Upper lobe of left lung (tissue), 4 donors: ENCODE data around the gene KNSTRN.

Experiments used
- CTCF ChIP-seq, 6 experiments: fragments of 450-650 bp in 4 of 6; fragments of 200-600 bp in 2 of 6; sonication (generic) in 2 of 6; IDR thresholded peaks; one replicate each; pipeline ENCODE4 v1.5.1; 2016 to 2019; ENCODE audit warnings: antibody characterized with exemption in 6 of 6
- EP300 ChIP-seq, 4 donors: sonication (generic); formaldehyde crosslinking; IDR thresholded peaks; one replicate each; pipeline ENCODE4 v1.5.1; 2017; ENCODE audit warnings: antibody characterized with exemption in 4 of 4, control low read depth in 2 of 4

GRCh38 chr15:40379853-40380252 is 2.7 kb upstream of the KNSTRN start:
- TF ChIP-seq EP300 (IDR thresholded peaks at IDR 0.05) (peak in 1 of 4 donors; percentile 77), CTCF (IDR thresholded peaks at IDR 0.05) (no peak)
